MCF 10A (cell line): ENCODE measurements around the gene COA5. TPM values are rescaled to one million over a fixed set of nuclear protein-coding genes. Genes with fewer than 3 reads are reported as not detected.

Experiments used
- BruUV-seq: library from RNA; stranded (reverse); fragments of 400-500 nt; replicated peaks from 2 replicates; lab custom pipeline; 2021; lab: Mats Ljungman, UMichigan
- CTCF ChIA-PET: fragments of 300-600 bp; sonication (Branson Sonifier 250); formaldehyde crosslinking; extraction: SDS; loops from one replicate; lab custom pipeline; 2021; ENCODE audit warnings: antibody characterized with exemption, inconsistent platforms; lab: Yijun Ruan, JAX
- POLR2A ChIA-PET: fragments of 300-600, 350-650 bp; sonication (Branson Sonifier 250); formaldehyde crosslinking; extraction: SDS; loops from one replicate; lab custom pipeline; 2020; ENCODE audit warnings: antibody characterized with exemption, inconsistent platforms; lab: Yijun Ruan, JAX
- DNase-seq: peaks from one replicate; pipeline ENCODE4 v3.0.0-alpha.2; 2018; ENCODE audit not compliant: unreplicated experiment
- H3K27ac Mint-ChIP-seq: one replicate; pipeline ENCODE4 v1.8.0; 2022; ENCODE audit warnings: mild to moderate bottlenecking, low read depth, mixed read lengths; ENCODE audit not compliant: unreplicated experiment
- H3K27me3 Mint-ChIP-seq: one replicate; pipeline ENCODE4 v1.8.0; 2022; ENCODE audit warnings: mixed read lengths; ENCODE audit not compliant: insufficient read depth, unreplicated experiment
- H3K36me3 Mint-ChIP-seq: one replicate; pipeline ENCODE4 v1.8.0; 2022; ENCODE audit warnings: mild to moderate bottlenecking, moderate library complexity, mixed read lengths; ENCODE audit not compliant: insufficient read depth, unreplicated experiment
- H3K4me1 Mint-ChIP-seq: one replicate; pipeline ENCODE4 v1.8.0; 2022; ENCODE audit warnings: mixed read lengths; ENCODE audit not compliant: insufficient read depth, unreplicated experiment
- H3K4me3 Mint-ChIP-seq: one replicate; pipeline ENCODE4 v1.8.0; 2022; ENCODE audit warnings: mild to moderate bottlenecking, moderate library complexity, mixed read lengths; ENCODE audit not compliant: unreplicated experiment
- H3K9me3 Mint-ChIP-seq: one replicate; pipeline ENCODE4 v1.8.0; 2022; ENCODE audit warnings: mixed read lengths; ENCODE audit not compliant: unreplicated experiment
- CTCF ChIP-seq: fragments of 200-600 bp; IDR thresholded peaks from one replicate; pipeline ENCODE4 v1.8.0; 2022; ENCODE audit warnings: antibody characterized with exemption, mild to moderate bottlenecking; ENCODE audit not compliant: unreplicated experiment
- intact Hi-C: fragments of 100-400 bp; cut with micrococcal nuclease; formaldehyde crosslinking; loops from 2 replicates; pipeline ENCODE4 v1.14.1; 2022
- total RNA-seq: library from RNA; stranded (reverse); gene quantifications from 2 replicates; pipeline ENCODE4 v1.2.3, GENCODE V29; 2022

COA5 gene
- total RNA-seq, 1 experiment from 2014 or later: 22.8 TPM

GRCh38 chr2:98583816-98584618 lies 24.3 kb downstream of the COA5 start:
- POLR2A ChIA-PET: interaction anchor here (0.9 kb wide), 1 partner anchor 13 kb away, joined by 3 read pairs; no protein-coding TSS in a partner anchor
- CTCF ChIA-PET: interaction anchor here (0.5 to 0.7 kb wide), 4 partner anchors 21 to 768 kb away, joined by 3 read pairs; no protein-coding TSS in a partner anchor
- DNase-seq: no peak
- no peak overlapping the region for H3K4me3 Mint-ChIP-seq
- intact Hi-C loops: no loop called here
- H3K9me3 Mint-ChIP-seq: no peaks in the 10 kb centered on the region
- no peaks in the 10 kb centered on the region for H3K27me3 Mint-ChIP-seq
- no peak for TF ChIP-seq CTCF
- H3K4me1 Mint-ChIP-seq: no peaks in the 10 kb centered on the region
- peaks cover 15% of the 10 kb centered on the region for H3K36me3 Mint-ChIP-seq
- no TSS peak for BruUV-seq
- H3K27ac Mint-ChIP-seq: no peak overlapping the region

DNA sequence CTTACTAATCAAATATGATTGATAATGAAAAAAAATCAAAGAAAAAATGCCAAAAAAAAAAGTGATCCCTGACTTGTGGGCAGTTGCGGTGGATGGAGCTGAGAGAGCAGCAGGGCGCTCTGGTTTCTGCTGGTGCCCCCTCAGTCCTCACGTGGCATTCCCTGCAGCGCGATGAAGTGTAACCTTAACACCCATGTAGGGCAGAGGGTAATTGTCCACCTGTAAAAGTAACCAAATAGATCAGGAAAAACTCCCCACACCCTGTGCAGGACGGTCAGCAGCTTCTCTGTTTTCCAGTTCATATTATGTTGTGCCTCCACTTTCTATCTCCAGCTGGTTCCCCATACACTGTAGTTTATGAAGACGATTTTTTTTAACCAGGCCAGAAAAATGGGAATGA lies 25.0 kb downstream of the COA5 start:
- Mint-ChIP-seq H3K9me3 (no peaks in the 10 kb centered on the region), H3K4me3 (no peak overlapping the region), H3K4me1 (no peaks in the 10 kb centered on the region), H3K36me3 (peaks cover 17% of the 10 kb centered on the region), H3K27me3 (no peaks in the 10 kb centered on the region), H3K27ac (no peak overlapping the region)
- CTCF ChIA-PET: interaction anchor here (0.5 to 0.7 kb wide), 2 partner anchors 170 to 769 kb away, joined by 3 read pairs; no protein-coding TSS in a partner anchor
- POLR2A ChIA-PET: interaction anchor here (0.9 kb wide), 1 partner anchor 12 kb away, joined by 3 read pairs; no protein-coding TSS in a partner anchor
- no peak for DNase-seq
- intact Hi-C loops: no loop called here
- TF ChIP-seq CTCF: no peak
- BruUV-seq: no TSS peak

- H3K4me3 Mint-ChIP-seq: no peak overlapping the region
- no peaks in the 10 kb centered on the region for H3K9me3 Mint-ChIP-seq
- no peak overlapping the region for H3K27ac Mint-ChIP-seq
- POLR2A ChIA-PET: interaction anchor here (0.6 kb wide), 1 partner anchor 808 kb away, joined by 3 read pairs; no protein-coding TSS in a partner anchor
- DNase-seq: no peak
- intact Hi-C loops: no loop called here
- CTCF ChIA-PET: no interaction called here
- H3K4me1 Mint-ChIP-seq: no peaks in the 10 kb centered on the region
- no TSS peak for BruUV-seq
- TF ChIP-seq CTCF: no peak
- no peaks in the 10 kb centered on the region for H3K27me3 Mint-ChIP-seq
- peaks cover 14% of the 10 kb centered on the region for H3K36me3 Mint-ChIP-seq
Measured at GRCh38 chr2:98582523-98582922, 25.8 kb downstream of the COA5 start.

GRCh38 chr2:98580656-98581284 lies 27.5 kb downstream of the COA5 start:
- no TSS peak for BruUV-seq
- Mint-ChIP-seq H3K4me1 (no peaks in the 10 kb centered on the region), H3K36me3 (peaks cover 11% of the 10 kb centered on the region), H3K9me3 (no peaks in the 10 kb centered on the region), H3K27ac (no peak overlapping the region), H3K27me3 (no peaks in the 10 kb centered on the region), H3K4me3 (no peak overlapping the region)
- intact Hi-C loops: no loop called here
- no peak for TF ChIP-seq CTCF
- DNase-seq: no peak
- CTCF ChIA-PET: interaction anchor here (1.0 to 1.4 kb wide), 3 partner anchors 93 to 168 kb away, joined by 4 to 6 read pairs (median 4); no protein-coding TSS in a partner anchor
- POLR2A ChIA-PET: no interaction called here
